Posterior cingulate gyrus (tissue), 11 donors: ENCODE results near the gene BRSK1.

ENCODE experiments used
- DNase-seq, 10 donors: peaks; one replicate each; pipeline versions ENCODE4 v3.0.0 to v3.0.0-alpha.2; 2020 to 2021; ENCODE audit warnings: mixed read lengths in 3 of 10
- intact Hi-C: fragments of 100-400 bp; cut with DNase I; formaldehyde crosslinking; loops from one replicate; pipeline ENCODE4 v1.15.1; 2023

Gene BRSK1

DNA sequence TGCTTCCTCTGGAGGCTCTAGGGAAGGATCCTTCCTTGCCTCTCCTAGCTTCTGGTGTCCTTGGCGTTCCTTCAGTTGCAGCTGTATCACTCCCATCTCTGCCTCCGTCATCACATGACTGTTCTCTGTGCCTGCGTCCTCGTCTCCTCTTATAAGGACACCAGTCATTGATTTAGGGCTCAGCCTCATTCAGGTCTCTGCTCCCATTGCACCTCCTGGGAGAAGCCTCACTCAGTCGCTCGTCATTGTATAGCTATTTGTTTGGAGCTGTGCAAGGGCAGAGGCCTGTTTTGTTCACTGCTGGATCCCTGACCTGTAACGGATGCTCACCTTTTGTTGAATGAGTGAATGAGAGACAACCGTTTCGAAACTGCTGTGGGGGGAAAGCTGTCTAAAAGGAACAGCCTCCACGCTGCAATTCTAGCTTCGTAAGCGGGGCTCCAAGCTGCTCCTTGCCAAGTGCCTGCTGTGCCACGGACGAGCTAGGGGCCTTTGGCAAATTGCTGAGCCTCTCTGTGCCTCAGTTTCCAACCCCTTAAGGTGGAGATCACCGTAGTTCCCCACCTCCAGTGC lies 17.2 kb downstream of the BRSK1 start:
- intact Hi-C loops, result loop anchor here (5.0 kb wide), 2 partner anchors 36 to 81 kb away; partner anchors contain the start of genes KMT5C and TMEM238

DNA sequence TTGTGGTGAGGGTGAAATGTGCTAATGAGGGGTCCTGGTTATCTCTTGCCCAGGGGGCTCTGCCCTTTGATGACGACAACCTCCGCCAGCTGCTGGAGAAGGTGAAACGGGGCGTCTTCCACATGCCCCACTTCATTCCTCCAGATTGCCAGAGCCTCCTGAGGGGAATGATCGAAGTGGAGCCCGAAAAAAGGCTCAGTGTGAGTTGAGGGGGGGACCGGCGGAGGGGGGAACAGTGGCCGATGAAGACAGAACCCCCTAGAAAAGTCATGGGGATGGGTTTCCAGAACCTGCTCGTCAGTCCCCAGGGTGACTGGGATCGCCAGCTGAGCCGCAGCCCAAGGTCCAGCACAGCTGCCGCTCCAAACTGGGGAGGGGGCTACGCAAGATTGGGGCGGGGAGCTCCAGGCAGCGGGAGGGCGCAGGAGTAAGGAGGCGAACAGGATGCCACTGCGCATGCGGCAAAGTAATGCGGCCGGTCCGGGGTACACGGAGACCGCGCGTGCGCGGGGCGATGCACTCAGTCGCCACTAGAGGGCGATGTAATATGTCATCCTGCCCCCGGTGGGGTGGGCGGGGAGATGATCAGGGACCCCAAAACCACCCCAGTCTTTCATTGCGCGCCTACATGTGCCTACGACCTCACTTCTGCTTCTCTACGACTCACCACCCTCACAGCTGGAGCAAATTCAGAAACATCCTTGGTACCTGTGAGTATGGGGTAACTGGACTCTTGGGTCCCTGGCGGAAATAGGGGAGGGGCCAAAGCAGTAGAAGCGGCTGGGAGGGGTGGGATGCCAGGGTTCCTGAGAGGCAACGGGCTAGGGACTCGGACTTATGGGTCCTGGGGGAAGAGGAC lies 17.9 kb downstream of the BRSK1 start:
- DNase-seq, result peak; percentile 74 to 98 (median 88)
- intact Hi-C loops, result loop anchor here (5.0 kb wide), 2 partner anchors 36 to 81 kb away; partner anchors contain the start of genes KMT5C and TMEM238

More for the DNA sequence above, 17.2 kb downstream of the BRSK1 start:
- peak in 7 of 10 donors; percentile 30 to 89 (median 64) for DNase-seq

DNA sequence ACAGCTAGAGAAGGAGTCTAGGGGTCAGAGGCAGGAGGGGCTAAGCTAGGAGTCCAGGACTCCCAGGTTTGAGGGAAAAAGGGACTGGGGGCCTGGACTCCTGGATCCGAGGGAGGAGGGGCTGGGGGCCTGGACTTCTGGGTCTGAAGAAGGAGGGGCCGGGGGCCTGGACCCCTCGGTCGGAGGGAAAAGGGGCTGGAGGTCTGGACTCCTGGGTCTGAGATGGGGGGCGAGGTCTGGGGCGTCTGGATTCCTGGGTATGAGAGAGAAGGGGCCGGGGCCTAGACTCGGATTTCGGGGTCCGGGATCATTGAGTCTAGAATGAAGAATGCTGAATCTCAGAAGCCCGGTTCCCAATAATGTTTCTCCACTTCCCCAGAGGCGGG lies 18.5 kb downstream of the BRSK1 start:
- intact Hi-C loops, result loop anchor here (5.0 kb wide), 2 partner anchors 35 to 80 kb away; partner anchors contain the start of genes KMT5C and TMEM238
- DNase-seq, result no peak

DNA sequence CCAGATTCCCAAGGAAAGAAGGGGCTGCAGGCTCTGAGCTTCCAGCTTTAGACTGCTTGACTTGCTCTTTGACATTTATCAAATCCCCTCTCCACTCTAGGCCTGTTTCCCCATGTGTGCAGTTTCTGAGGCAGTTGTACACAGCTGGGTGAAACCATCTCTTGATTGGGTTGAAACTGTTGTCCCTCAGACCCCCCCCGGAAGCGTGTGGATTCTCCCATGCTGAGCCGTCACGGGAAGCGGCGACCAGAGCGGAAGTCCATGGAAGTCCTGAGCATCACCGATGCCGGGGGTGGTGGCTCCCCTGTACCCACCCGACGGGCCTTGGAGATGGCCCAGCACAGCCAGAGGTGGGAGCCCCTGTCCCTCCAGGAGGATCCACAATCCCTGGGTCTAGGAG lies 19.7 kb downstream of the BRSK1 start:
- DNase-seq, result no peak
- intact Hi-C loops, result loop anchor here (5.0 kb wide), 2 partner anchors 34 to 79 kb away; partner anchors contain the start of genes KMT5C and TMEM238

DNA sequence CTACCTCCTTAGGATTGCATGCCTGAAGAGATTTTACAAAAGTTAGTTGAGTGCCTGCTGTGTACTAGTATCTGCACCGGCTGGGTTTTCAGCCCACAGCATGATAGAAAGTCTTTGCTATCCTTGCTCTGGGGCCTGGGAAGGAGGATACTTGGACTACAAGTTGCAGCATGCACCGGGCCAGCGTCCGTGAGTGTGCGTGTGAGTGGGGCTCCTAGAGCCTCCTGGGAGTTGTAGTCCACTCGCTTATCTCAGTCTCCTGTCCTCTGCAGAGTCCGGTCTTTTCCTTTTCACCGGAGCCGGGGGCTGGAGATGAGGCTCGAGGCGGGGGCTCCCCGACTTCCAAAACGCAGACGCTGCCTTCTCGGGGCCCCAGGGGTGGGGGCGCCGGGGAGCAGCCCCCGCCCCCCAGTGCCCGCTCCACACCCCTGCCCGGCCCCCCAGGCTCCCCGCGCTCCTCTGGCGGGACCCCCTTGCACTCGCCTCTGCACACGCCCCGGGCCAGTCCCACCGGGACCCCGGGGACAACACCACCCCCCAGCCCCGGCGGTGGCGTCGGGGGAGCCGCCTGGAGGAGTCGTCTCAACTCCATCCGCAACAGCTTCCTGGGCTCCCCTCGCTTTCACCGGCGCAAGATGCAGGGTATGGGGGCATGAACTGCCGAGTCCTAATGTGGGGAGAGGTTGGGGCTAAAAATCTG lies 20.6 kb downstream of the BRSK1 start:
- no peak for DNase-seq

DNA sequence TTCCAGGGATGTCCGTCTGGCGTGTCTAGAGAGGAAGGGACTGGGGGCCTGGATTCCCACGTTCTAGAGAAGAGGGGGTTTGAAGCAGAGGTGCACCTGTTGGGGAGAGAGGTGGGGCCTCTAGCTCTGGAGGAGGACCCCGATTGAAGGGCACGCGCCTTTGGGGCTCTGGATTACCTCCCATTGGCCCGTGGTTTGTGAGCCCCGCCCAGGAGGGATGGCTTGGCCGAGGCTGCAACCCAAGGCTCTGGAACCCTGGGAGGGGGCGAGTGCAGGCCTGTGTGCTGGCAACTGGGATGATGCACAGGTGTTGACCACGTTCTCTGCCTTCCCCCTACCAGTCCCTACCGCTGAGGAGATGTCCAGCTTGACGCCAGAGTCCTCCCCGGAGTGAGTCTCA lies 21.2 kb downstream of the BRSK1 start:
- no peak for DNase-seq
- intact Hi-C loops, result loop anchor here (5.0 kb wide), 2 partner anchors 32 to 77 kb away; partner anchors contain the start of genes KMT5C and TMEM238

More for the DNA sequence above, 20.6 kb downstream of the BRSK1 start:
- intact Hi-C loops, result loop anchor here (5.0 kb wide), 2 partner anchors 33 to 78 kb away; partner anchors contain the start of genes KMT5C and TMEM238

DNA sequence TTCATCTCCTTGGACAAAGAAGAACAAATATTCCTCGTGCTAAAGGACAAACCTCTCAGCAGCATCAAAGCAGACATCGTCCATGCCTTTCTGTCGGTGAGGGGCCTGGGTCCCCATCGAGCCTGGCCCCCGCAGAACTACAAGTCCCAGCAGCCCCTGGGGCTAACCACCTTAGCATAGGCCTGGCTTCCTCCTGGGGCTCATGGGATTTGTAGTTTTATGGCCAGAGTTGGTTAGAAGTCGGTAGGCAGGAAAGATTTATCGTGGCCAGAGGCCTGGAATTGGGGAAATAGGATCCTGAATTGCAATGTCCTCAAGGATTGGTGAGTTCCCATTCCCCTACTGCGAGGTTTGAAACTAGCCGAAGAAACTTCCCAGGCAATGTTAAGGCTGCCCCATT lies 21.7 kb downstream of the BRSK1 start:
- no peak for DNase-seq
- intact Hi-C loops, result no loop called here

DNA sequence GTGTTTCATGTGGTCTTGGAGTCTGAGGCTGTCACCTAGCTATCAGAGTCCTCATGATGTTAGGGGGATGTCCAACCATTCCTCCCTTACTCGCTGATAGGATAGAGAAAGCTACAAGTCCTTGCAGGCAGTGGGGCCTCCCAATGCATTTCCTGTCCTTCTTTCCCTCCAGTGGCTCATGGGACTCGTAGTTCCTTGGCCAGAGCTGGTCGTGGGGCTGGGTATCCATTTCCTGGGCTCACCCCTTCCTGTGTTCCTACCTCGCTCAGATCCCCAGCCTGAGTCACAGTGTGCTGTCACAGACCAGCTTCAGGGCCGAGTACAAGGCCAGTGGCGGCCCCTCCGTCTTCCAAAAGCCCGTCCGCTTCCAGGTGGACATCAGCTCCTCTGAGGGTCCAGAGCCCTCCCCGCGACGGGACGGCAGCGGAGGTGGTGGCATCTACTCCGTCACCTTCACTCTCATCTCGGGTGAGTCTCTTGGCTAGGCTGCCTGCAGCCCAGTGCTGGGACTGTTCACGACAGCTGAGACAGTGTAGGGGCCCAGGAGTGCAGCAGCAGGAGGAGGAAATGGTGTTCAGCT lies 22.3 kb downstream of the BRSK1 start:
- intact Hi-C loops, result no loop called here
- DNase-seq, result no peak

DNA sequence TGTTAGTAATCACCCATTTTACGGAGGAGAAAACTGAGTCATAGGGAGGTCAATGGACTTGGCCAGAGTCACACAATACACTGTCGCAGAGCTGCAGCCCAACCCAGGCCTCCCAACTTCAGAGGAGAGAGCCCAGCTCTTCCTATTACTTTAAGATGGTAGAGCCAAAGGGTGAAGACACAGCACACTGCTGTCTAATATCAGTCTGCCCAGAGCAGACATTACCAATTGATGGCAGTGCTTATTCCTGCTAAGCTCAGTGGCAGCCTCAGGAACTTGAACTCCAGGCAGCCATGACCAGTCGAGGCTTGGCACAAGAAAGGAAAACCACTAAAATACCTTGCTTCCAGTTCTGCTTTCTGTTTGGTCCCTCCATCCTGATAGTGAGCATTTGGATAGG lies 22.9 kb downstream of the BRSK1 start:
- DNase-seq, result no peak
- intact Hi-C loops, result no loop called here

DNA sequence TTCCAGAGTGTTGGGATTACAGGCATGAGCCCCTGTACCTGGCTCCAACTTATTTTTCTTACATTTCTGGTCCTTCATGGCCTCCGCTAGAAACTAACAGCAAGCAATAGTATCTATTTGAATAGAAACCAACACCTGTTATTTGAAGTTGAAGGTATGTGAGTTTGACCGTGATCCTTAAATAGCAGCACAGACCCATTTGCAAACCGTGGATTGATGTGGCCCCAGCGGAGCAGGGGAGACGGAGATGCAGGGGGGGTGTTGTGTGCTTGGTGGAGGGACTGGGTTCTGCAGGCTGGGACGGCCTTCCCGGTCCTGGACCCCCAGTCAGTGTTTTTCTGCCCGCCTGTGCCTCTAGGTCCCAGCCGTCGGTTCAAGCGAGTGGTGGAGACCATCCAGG lies 24.5 kb downstream of the BRSK1 start:
- no peak for DNase-seq
- intact Hi-C loops, result no loop called here

DNA sequence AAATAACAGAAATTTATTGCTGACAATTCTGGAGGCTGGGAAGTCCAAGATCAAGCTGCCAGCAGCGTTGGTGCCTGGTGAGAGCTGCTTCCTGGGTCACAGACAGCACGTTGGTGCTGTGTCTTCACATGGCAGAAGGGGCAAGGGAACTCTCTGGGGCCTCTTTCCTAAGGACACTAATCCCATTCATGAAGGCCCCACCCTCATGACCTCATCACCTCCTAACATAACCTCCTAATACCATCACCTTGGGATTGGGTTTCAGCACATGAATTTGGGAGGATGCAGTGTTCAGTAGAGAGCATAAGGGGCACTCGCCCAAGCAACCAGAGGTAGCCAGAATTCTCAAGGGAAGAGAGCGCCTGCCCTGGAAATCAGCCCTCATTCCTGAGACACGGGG lies 25.7 kb downstream of the BRSK1 start:
- DNase-seq, result no peak
- intact Hi-C loops, result no loop called here

DNA sequence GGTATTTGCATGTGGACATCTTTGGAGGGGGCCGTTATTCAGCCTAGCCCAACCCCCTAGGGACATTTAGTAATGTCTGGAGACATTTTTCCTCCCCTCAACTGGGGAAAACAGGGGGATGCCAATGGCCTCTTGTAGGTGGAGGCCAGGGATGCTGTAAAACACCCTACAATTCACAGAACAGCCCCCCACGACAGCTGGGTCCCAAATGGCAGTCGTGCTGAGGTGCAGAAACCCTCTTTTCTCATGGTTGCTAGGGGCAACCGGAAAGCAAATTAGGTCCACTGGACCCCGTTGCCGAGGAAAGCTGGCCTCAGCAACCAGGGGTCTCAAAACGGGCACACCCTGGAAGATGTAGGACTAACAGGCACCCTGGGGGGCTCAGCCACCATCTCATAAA lies 26.7 kb downstream of the BRSK1 start:
- intact Hi-C loops, result no loop called here
- DNase-seq, result no peak

DNA sequence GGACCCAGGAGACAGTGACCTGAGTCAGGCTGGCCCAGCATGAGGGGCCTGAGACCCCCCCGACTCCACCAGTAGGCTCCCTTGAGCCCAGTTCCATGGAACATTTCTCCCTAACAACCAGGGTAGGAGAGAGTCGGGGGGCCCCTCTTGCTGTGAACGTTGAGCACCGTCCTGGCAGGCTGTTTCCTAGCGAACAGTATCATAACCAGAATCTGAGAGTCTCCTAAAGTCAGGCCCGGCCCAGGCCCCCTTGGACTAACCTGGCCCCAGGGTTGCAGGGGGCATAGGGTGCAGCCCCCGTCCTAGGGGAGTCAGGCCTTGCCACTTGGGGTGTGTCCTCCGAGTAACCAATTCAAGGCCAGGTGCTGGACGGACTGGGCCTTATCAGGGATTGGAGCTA lies 27.6 kb downstream of the BRSK1 start:
- intact Hi-C loops, result no loop called here
- DNase-seq, result no peak

DNA sequence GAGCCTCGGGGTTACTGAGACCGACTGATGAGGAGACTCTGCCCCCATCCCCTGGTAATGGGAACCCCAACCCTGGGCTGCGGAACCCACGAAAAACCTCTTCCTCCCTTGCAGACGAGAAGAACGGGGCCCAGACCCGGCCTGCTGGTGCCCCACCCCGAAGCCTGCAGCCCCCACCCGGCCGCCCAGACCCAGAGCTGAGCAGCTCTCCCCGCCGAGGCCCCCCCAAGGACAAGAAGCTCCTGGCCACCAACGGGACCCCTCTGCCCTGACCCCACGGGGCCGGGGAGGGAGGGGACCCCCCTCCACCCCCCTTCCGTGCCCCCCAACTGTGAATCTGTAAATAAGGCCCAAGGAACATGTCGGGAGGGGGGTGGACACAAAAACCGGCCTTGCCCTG lies 28.0 kb downstream of the BRSK1 start:
- no peak for DNase-seq
- intact Hi-C loops, result no loop called here

DNA sequence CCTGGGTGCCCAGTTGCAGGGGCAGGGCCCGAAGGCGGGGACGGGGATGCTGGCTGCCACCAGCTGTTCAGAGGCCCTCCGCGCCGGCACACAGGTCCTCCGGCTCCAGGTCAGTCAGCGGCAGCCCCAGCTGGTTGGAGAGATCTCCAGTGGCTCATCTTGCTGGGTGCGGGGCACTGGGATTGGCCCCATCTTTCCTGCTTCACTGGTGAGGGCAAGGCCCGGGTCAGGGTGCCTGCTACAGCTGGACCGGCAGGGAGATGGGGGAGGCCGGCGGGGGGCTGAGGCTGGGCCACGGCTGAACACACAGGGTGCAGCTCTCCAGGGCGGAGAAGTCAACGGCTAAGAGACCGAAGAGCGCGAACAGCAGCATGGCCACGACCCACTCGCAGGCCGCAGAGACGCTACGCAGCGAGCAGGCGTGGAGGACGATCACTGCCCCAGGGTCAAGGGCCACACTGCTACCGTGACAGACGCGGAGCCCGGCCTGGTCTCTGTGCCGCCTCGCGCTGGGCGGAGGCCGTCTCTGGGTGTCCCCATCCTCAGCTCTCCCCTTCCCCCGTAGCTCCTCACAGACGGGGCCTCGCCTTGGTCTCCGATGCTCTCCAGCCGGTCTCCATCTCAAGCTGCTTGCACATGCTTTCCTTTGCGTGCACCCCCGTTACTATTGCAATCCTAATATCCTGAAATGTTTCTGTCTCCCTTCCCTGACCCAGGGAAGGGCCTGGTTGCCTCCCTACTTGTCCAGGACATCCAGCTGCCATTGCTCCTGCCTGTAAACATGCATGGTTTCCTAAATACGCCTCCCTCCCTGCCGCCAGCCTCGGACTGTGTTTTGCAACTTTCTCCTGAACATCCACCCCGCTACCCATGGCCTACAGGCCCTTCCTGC lies 29.1 kb downstream of the BRSK1 start:
- intact Hi-C loops, result no loop called here

DNA sequence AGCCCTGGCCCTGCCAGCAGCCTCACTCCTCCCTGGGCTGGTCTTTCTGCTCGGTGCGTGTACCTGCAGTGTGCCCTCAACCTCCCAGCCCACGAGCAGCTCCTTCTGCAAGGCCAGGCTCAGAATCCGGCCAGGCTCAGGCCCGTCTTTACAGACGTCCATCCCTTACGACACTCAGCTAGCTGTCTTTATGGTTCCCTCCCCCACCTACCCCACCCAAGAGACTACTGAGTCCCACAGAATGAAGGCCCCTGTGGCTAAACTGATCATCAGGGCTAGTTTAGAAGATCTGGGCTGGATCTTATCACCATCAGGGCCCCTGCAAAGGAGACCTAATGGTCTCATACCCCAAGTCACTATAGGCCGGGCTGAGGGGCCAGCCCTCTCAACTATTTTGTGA lies 30.6 kb downstream of the BRSK1 start:
- no peak for DNase-seq
- intact Hi-C loops, result no loop called here

More for the DNA sequence above, 29.1 kb downstream of the BRSK1 start:
- DNase-seq, result no peak

DNA sequence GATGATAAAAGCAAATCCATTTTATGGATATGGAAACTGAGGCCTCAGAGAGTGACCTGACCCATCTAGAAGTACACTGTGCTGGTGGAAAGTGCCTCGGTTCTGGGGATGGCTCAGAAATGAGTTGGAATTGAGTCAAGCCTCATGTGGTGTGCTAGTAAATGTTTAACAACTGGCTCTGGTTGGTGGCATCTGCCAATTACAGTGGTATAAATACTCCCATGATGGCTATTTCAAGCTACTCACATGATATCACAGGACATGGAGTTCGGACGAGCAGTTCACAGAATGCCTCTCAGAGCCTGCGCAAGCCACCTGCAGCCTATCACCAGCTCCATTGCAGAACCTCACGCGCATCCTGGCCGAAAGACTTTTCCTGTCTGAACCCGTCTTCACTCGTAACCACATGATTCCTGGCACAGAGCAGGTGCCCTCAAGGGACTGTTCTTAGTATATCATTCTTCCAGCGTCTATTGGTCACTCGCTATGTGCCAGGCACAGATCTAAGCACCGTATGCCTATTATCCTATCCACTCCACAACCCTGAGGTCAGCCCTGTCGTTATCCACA lies 32.2 kb downstream of the BRSK1 start:
- DNase-seq, result no peak
- intact Hi-C loops, result no loop called here

DNA sequence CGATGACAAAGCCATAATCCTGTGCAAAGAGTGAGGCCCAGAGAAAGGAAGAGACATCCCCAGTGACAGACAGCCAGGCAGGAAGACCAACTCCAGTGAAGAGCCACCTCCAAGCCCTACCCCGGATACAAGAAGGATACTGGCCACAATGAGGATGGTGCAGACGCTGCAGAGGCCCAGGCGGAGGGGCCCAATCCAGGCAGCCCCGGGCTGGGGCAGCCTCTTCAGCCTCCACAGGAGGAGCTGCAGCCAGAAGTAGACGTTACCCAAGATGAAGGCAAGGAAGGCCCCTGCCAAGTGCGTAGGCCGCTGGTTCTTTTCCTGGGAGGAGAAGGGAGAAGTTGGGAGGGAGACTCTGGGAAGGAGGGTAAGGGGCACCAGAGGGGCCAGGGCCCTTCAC lies 32.8 kb downstream of the BRSK1 start:
- no peak for DNase-seq
- intact Hi-C loops, result no loop called here

DNA sequence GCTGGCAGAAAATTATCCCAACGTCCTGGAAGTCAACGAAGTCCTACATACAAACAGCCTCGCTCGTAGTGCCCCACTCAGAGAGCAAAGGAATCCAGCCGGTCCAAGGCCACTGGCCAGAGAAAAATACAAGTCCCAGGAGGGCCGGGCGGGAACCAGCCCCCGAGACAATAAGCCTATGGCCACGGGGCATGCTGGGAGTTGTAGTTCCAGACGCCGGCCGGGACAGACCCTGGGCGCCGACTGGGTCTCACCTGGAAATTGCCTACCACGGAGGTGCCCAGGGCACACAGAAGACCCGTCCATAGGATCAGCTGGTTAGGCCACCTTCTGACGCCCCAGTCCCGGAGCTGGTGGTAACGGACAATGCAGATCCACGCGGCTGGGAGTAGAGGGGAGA lies 36.0 kb downstream of the BRSK1 start:
- intact Hi-C loops, result no loop called here
- peak in 8 of 10 donors; percentile 46 to 93 (median 50) for DNase-seq
